Peyer's patch (tissue), 4 donors: ENCODE results near the gene LDLRAP1. TPM values are rescaled to one million over a fixed set of nuclear protein-coding genes. Genes with fewer than 3 reads are reported as not detected.

Experiments
- DNase-seq, 3 donors: peaks; one replicate each; pipeline ENCODE4 v3.0.0-alpha.2; 2017 to 2019
- H3K27ac ChIP-seq, 4 donors: fragments of 200-600 bp; sonication (generic); one replicate each; pipeline ENCODE4 v1.5.1; 2016 to 2019
- H3K27me3 ChIP-seq, 2 donors: fragments of 200-600 bp; sonication (generic); one replicate each; pipeline ENCODE4 v1.5.1; 2019
- H3K36me3 ChIP-seq, 3 donors: fragments of 200-600 bp; sonication (generic); one replicate each; pipeline ENCODE4 v1.5.1; 2016 to 2019
- H3K4me1 ChIP-seq, 4 donors: fragments of 200-600 bp; sonication (generic); one replicate each; pipeline ENCODE4 v1.5.1; 2016 to 2019
- H3K4me3 ChIP-seq, 4 donors: fragments of 200-600 bp; sonication (generic); 1 replicate in 3 of 4; 2 replicates in 1 of 4; pipeline ENCODE4 v1.5.1; 2016 to 2019; ENCODE audit warnings: mild to moderate bottlenecking in 1 of 4
- H3K9me3 ChIP-seq, 4 donors: fragments of 200-600 bp; sonication (generic); one replicate each; pipeline ENCODE4 v1.5.1; 2016 to 2019; ENCODE audit warnings: mild to moderate bottlenecking in 1 of 4
- POLR2A ChIP-seq, 2 donors: fragments of 450-650 bp; IDR thresholded peaks; one replicate each; pipeline ENCODE4 v1.5.1; 2017; ENCODE audit warnings: antibody characterized with exemption in 2 of 2, mild to moderate bottlenecking in 2 of 2, moderate library complexity in 2 of 2
- total RNA-seq, 4 donors: library from RNA; depleted of rRNA; stranded (reverse); fragments of >200 nt; gene quantifications; one replicate each; pipeline ENCODE4 v1.1.0, GENCODE V29; 2016
- TF ChIP-seq, protein P1 (sequence below), 6 experiments: fragments of 450-650 bp in 4 of 6; fragments of 200-600 bp in 2 of 6; sonication (generic) in 1 of 6; IDR thresholded peaks; one replicate each; pipeline ENCODE4 v1.5.1; 2017 to 2019; ENCODE audit warnings: antibody characterized with exemption in 6 of 6, mild to moderate bottlenecking in 3 of 6, moderate library complexity in 1 of 6

LDLRAP1 gene
- total RNA-seq, 4 donors from 2014 or later: 20.1 to 24.5 (median 22.7) TPM

DNA sequence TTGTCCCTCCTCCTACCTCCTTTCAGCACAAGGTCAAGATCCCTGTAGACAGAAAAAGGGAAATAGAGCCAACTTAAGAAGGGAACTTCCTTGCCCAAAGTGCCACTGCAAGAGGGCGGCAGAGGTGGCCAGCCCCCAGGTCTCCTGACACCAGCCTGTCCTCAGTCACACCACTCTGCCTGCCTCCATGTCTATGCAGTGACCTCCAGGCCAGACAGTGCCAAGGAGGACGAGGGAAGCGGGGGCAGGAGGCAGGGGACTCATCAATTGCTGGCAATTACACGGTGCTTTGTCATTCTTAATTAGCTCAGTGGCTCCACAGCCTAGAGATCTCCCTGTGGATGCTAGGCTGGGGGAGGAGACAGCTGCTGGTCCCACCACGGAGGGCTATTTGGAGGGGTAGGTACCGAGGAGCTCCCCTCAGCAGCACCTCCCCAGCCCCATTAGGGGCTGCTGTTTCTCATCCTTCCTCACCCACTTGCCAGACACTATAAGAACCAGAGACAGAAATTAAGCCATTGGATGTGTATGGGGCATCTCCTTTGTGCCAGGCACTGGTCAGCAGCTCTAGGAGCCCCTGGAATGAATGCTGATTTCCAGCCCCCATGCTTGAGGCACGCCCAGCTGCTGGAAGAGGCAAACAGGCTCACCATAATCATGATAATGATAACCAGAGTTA, 6.1 kb upstream of the LDLRAP1 start:
- Histone ChIP-seq H3K36me3 (no peaks in the 10 kb centered on the region), H3K9me3 (no peaks in the 10 kb centered on the region), H3K4me3 (no peak overlapping the region), H3K4me1 (peaks cover 0 to 9% (median 0%) of the 10 kb centered on the region in 4 donors), H3K27me3 (no peaks in the 10 kb centered on the region), H3K27ac (no peak overlapping the region)
- TF ChIP-seq, protein P1, sequence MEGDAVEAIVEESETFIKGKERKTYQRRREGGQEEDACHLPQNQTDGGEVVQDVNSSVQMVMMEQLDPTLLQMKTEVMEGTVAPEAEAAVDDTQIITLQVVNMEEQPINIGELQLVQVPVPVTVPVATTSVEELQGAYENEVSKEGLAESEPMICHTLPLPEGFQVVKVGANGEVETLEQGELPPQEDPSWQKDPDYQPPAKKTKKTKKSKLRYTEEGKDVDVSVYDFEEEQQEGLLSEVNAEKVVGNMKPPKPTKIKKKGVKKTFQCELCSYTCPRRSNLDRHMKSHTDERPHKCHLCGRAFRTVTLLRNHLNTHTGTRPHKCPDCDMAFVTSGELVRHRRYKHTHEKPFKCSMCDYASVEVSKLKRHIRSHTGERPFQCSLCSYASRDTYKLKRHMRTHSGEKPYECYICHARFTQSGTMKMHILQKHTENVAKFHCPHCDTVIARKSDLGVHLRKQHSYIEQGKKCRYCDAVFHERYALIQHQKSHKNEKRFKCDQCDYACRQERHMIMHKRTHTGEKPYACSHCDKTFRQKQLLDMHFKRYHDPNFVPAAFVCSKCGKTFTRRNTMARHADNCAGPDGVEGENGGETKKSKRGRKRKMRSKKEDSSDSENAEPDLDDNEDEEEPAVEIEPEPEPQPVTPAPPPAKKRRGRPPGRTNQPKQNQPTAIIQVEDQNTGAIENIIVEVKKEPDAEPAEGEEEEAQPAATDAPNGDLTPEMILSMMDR (IDR thresholded peaks at IDR 0.05): no peak
- no peak for TF ChIP-seq POLR2A (IDR thresholded peaks at IDR 0.05)
- no peak for DNase-seq

DNA sequence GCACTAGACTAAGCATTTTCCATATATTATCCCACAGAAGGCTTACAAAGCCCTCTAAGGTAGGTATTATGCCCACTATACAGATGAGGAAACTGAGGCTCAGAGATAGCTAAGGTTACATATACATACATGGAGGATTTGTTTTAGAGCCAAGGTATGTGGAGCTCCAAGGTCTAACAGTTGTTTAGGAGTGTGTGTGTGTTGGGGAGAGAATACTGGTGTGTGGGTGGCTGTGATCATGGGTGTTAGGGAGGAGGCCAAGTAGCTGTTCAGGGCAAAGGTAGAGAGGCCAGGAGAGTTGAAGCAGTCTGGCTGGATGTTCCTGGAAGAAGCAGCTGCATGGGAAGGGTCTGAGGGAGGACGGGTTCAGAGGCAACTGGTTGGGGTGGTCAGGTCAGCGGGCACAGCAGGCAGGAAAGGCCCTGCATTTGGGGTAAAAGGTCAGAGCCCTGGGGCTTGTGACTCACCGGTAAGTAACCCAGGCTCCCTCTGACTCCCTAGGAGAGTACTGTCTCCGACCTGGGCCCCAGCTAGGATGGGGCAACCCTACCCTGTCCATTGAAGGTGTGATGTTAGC, 5.1 kb upstream of the LDLRAP1 start:
- H3K36me3 ChIP-seq: no peaks in the 10 kb centered on the region
- TF ChIP-seq, protein P1 (IDR thresholded peaks at IDR 0.05): no peak
- no peak for TF ChIP-seq POLR2A (IDR thresholded peaks at IDR 0.05)
- H3K9me3 ChIP-seq: no peaks in the 10 kb centered on the region
- no peak overlapping the region for H3K4me3 ChIP-seq
- peaks cover 0 to 9% (median 2%) of the 10 kb centered on the region in 4 donors for H3K4me1 ChIP-seq
- DNase-seq: no peak
- no peaks in the 10 kb centered on the region for H3K27me3 ChIP-seq
- no peak overlapping the region for H3K27ac ChIP-seq

DNA sequence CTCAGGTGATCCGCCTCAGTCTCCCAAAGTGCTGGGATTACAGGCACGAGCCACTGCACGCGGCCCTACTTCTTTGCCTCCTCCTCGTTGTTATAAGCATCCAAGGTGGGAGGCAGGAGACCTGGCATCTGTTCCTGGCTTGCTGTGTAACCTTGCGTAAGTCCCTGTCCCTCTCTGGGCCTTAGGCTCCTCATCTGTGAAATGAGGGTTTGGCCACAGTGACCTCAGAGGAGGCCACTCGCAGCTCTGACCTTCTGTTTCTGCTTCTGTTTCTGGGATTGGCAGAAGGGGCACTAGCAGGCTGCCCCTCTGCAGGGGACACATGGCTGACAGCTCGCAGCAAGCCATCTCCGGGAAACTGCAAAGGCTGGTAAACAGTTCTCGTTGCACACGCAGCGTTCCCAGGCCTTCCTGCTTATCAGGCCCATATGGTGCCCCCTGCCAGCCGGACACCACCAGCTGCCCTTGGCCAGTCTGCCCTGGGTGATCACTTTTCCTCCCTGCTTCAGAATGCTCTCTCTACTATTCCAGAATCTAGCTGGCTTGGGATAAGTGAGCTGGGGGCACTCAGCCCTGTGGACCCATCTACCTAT, 2.6 kb upstream of the LDLRAP1 start:
- Histone ChIP-seq H3K27ac (no peak overlapping the region), H3K4me3 (no peak overlapping the region), H3K36me3 (no peaks in the 10 kb centered on the region), H3K27me3 (no peaks in the 10 kb centered on the region), H3K4me1 (peaks cover 0 to 27% (median 7%) of the 10 kb centered on the region in 4 donors), H3K9me3 (no peaks in the 10 kb centered on the region)
- TF ChIP-seq POLR2A (IDR thresholded peaks at IDR 0.05): no peak
- TF ChIP-seq, protein P1 (IDR thresholded peaks at IDR 0.05): no peak
- no peak for DNase-seq

DNA sequence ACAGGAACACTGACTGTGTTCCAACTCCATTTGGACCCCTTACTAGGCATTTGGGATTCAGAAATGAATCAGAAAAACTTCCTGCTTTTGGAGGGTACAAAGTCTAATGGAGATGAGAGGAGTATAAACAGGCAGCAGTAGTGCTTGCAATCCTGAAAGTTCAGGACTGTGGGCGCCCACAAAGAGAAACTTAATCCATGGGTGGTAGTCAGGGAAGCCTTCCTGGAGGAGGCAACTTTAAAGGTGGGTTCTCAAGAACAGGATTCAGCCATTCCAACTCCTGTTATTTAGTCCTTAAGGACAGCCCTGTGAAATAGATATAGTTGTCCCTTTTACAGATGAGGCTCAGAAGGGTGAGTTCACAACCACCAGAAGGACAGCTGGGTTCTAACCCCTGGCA, 2.0 kb upstream of the LDLRAP1 start:
- Histone ChIP-seq H3K27me3 (no peaks in the 10 kb centered on the region), H3K4me1 (peaks cover 0 to 28% (median 7%) of the 10 kb centered on the region in 4 donors), H3K27ac (no peak overlapping the region), H3K4me3 (no peak overlapping the region), H3K9me3 (no peaks in the 10 kb centered on the region), H3K36me3 (no peaks in the 10 kb centered on the region)
- TF ChIP-seq, protein P1 (IDR thresholded peaks at IDR 0.05): no peak
- TF ChIP-seq POLR2A (IDR thresholded peaks at IDR 0.05): no peak
- no peak for DNase-seq

DNA sequence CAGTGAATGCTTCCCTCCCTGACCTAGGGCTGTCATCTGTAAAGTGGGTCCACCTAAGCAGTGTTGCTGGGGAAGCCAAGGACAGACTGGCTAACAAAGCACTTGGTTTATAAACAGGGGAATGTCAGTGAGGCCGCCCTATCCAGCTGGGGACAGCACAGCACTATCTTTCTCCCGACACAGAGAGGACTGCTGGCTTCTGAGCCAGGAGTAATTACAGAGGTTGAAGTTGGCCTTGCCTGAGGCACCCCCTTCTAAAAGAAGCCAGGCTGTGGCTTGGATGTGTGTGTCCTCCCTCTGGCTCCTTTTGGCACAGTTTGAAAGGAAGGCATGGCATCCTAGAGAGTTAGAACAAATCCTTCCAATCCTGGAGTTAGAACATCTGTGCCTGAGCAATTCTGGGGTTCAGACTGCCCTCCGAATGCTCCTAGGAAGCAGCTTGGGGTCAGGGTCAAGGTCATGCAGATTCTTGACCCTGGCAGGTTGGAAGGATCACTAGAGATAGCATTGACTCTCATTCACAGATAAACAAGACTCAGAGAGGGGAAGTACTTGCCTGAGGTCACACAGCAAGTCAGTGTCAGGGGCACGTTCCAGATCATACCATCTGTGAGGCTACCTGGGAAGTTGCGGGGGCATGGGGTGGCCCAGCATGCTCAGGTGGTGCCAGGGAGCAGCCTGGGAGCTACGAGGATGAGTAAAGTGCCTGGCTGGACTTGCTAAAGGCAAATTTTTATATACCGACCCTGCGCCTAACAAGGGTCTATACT, 1.3 kb upstream of the LDLRAP1 start:
- H3K4me1 ChIP-seq: peaks cover 0 to 28% (median 7%) of the 10 kb centered on the region in 4 donors
- DNase-seq: no peak
- H3K36me3 ChIP-seq: no peaks in the 10 kb centered on the region
- H3K27ac ChIP-seq: no peak overlapping the region
- H3K27me3 ChIP-seq: no peaks in the 10 kb centered on the region
- no peak overlapping the region for H3K4me3 ChIP-seq
- TF ChIP-seq, protein P1 (IDR thresholded peaks at IDR 0.05): no peak
- TF ChIP-seq POLR2A (IDR thresholded peaks at IDR 0.05): no peak
- H3K9me3 ChIP-seq: no peaks in the 10 kb centered on the region
